Measurements from ENCODE around the gene SETDB1. TPM values are rescaled to one million over a fixed set of nuclear protein-coding genes. Genes with fewer than 3 reads are reported as not detected.

The SETDB1 gene
- total RNA-seq, 1 experiment from 2014 or later, result 67.4 TPM

DNA sequence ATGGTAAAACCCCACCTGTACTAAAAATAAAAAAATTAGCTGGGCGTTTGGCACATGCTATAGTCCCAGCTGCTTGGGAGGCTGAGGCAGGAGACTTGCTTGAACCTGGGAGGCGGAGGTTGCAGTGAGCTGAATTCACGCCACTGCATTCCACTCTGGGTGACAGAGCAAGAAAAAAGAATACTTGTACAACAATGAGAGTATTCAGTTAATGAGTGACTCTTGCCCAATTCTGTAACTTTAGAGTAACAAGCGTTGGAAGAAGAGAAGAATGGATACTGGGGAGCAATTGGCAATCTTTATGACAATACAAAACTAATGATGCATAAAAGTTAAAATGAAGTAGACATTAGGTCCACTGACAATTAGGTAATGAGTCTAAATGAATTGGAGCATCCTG is 66.5 kb downstream of the SETDB1 start:
- intact Hi-C loops (cut with micrococcal nuclease), result no loop called here
- no peaks in the 10 kb centered on the region for H3K27me3 Mint-ChIP-seq (ENCODE audit: insufficient read depth, unreplicated experiment)
- no peak overlapping the region for H3K4me3 Mint-ChIP-seq (ENCODE audit: unreplicated experiment)
- H3K4me1 Mint-ChIP-seq (ENCODE audit: insufficient read depth, unreplicated experiment), result peaks cover 5% of the 10 kb centered on the region
- BruUV-seq (replicated peaks), result no TSS peak
- no peak overlapping the region for H3K27ac Mint-ChIP-seq (ENCODE audit: low read depth, unreplicated experiment)
- CTCF ChIA-PET, result interaction anchor here (0.7 to 12.4 kb wide), 4 partner anchors 9 to 36 kb away, joined by 3 to 302 read pairs (median 58); partner anchors contain the start of genes ANXA9, CERS2 and MINDY1
- no peak for TF ChIP-seq CTCF (IDR thresholded peaks at IDR 0.05; ENCODE audit: unreplicated experiment)
- H3K36me3 Mint-ChIP-seq (ENCODE audit: insufficient read depth, unreplicated experiment), result peaks cover 6% of the 10 kb centered on the region
- no peak for DNase-seq (ENCODE audit: unreplicated experiment)
- H3K9me3 Mint-ChIP-seq (ENCODE audit: unreplicated experiment), result no peaks in the 10 kb centered on the region
- POLR2A ChIA-PET, result interaction anchor here (0.7 kb wide), 1 partner anchor 66 kb away, joined by 3 read pairs; no protein-coding TSS in a partner anchor

DNA sequence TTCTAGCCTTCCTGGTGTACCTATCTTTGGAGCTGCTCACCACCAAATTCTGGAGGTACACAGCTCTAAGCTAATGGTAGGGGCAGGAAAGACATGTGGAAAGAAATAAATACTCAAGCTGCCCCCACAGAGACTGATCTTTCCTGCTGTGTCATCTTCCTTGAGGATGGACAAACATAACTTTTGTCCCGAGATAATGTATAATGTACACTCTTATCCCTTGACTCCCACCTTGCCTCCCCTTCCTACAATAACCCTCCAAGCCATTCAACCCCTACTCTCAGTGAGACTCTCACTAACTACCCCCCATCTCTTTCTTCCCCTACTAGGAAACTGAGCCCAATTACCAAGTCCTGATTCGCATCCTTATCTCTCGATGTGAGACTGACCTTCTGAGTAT is 68.1 kb downstream of the SETDB1 start:
- H3K27ac Mint-ChIP-seq (ENCODE audit: low read depth, unreplicated experiment), result no peak overlapping the region
- no peaks in the 10 kb centered on the region for H3K27me3 Mint-ChIP-seq (ENCODE audit: insufficient read depth, unreplicated experiment)
- H3K4me1 Mint-ChIP-seq (ENCODE audit: insufficient read depth, unreplicated experiment), result peaks cover 5% of the 10 kb centered on the region
- peaks cover 13% of the 10 kb centered on the region for H3K36me3 Mint-ChIP-seq (ENCODE audit: insufficient read depth, unreplicated experiment)
- CTCF ChIA-PET, result interaction anchor here (0.6 to 12.4 kb wide), 21 partner anchors 9 to 756 kb away, joined by 3 to 302 read pairs (median 7); partner anchors contain the start of genes ANXA9, CERS2 and MINDY1
- POLR2A ChIA-PET, result interaction anchor here (0.7 to 6.2 kb wide), 5 partner anchors 9 to 39 kb away, joined by 3 to 61 read pairs (median 4); partner anchors contain the start of genes ANXA9 and MINDY1
- no TSS peak for BruUV-seq (replicated peaks)
- no peak for DNase-seq (ENCODE audit: unreplicated experiment)
- H3K4me3 Mint-ChIP-seq (ENCODE audit: unreplicated experiment), result no peak overlapping the region
- intact Hi-C loops (cut with micrococcal nuclease), result no loop called here
- H3K9me3 Mint-ChIP-seq (ENCODE audit: unreplicated experiment), result no peaks in the 10 kb centered on the region
- TF ChIP-seq CTCF (IDR thresholded peaks at IDR 0.05; ENCODE audit: unreplicated experiment), result no peak

DNA sequence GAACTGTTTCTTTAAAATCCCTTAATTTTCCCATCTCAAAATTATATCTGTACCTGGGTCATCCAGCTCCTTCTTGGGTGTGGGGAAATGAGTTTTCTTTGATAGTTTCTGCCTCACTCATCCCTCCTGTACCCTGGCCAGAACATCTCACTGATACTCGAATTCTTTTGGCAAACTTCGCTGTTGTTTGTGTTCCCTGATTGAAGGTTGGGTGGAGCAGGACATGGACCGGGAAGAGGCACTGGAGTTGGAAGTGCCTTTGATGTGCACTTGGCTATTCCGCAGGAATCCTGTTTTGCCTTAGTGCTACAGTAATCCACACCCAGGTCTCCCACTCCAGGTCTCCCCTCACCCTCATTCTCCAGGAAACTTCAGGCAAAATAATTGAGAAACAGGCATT is 69.3 kb downstream of the SETDB1 start:
- no TSS peak for BruUV-seq (replicated peaks)
- peaks cover 17% of the 10 kb centered on the region for H3K36me3 Mint-ChIP-seq (ENCODE audit: insufficient read depth, unreplicated experiment)
- no peak overlapping the region for H3K4me3 Mint-ChIP-seq (ENCODE audit: unreplicated experiment)
- TF ChIP-seq CTCF (IDR thresholded peaks at IDR 0.05; ENCODE audit: unreplicated experiment), result no peak
- H3K4me1 Mint-ChIP-seq (ENCODE audit: insufficient read depth, unreplicated experiment), result peaks cover 5% of the 10 kb centered on the region
- H3K9me3 Mint-ChIP-seq (ENCODE audit: unreplicated experiment), result no peaks in the 10 kb centered on the region
- H3K27me3 Mint-ChIP-seq (ENCODE audit: insufficient read depth, unreplicated experiment), result no peaks in the 10 kb centered on the region
- no peak for DNase-seq (ENCODE audit: unreplicated experiment)
- ChIA-PET POLR2A (interaction anchor here (0.6 to 6.2 kb wide), 9 partner anchors 10 to 675 kb away, joined by 3 to 61 read pairs (median 5); partner anchors contain the start of genes ANXA9, CERS2 and MINDY1), CTCF (interaction anchor here (0.6 to 12.4 kb wide), 38 partner anchors 8 to 750 kb away, joined by 3 to 302 read pairs (median 5); partner anchors contain the start of genes ANXA9, CERS2, MINDY1 and TARS2)
- intact Hi-C loops (cut with micrococcal nuclease), result loop anchor here (5.0 kb wide), 1 partner anchor 373 kb away; no protein-coding TSS in a partner anchor
- H3K27ac Mint-ChIP-seq (ENCODE audit: low read depth, unreplicated experiment), result no peak overlapping the region

GRCh38 chr1:150995896-150996295 is 69.7 kb downstream of the SETDB1 start:
- CTCF ChIA-PET, result interaction anchor here (0.6 to 12.4 kb wide), 41 partner anchors 10 to 750 kb away, joined by 3 to 302 read pairs (median 4); partner anchors contain the start of genes ANXA9, CERS2, GOLPH3L and MCL1
- H3K4me3 Mint-ChIP-seq (ENCODE audit: unreplicated experiment), result no peak overlapping the region
- intact Hi-C loops (cut with micrococcal nuclease), result loop anchor here (1.0 to 5.0 kb wide), 2 partner anchors 374 to 740 kb away; no protein-coding TSS in a partner anchor

More at GRCh38 chr1:150995896-150996295, 69.7 kb downstream of the SETDB1 start:
- Mint-ChIP-seq H3K4me1 (ENCODE audit: insufficient read depth, unreplicated experiment) (peaks cover 5% of the 10 kb centered on the region), H3K27me3 (ENCODE audit: insufficient read depth, unreplicated experiment) (no peaks in the 10 kb centered on the region), H3K36me3 (ENCODE audit: insufficient read depth, unreplicated experiment) (peaks cover 17% of the 10 kb centered on the region), H3K27ac (ENCODE audit: low read depth, unreplicated experiment) (no peak overlapping the region), H3K9me3 (ENCODE audit: unreplicated experiment) (no peaks in the 10 kb centered on the region)
- peak; percentile 56 for DNase-seq (ENCODE audit: unreplicated experiment)
- peak; percentile 96 for TF ChIP-seq CTCF (IDR thresholded peaks at IDR 0.05; ENCODE audit: unreplicated experiment)
- BruUV-seq (replicated peaks), result no TSS peak
- POLR2A ChIA-PET, result interaction anchor here (0.6 to 6.2 kb wide), 9 partner anchors 10 to 676 kb away, joined by 3 to 61 read pairs (median 5); partner anchors contain the start of genes ANXA9, CERS2 and MINDY1
